ENCODE measurements around the gene IKBKE.
A peak's percentile ranks its signal among the peaks of the same experiment; 100 is the strongest.

DNA sequence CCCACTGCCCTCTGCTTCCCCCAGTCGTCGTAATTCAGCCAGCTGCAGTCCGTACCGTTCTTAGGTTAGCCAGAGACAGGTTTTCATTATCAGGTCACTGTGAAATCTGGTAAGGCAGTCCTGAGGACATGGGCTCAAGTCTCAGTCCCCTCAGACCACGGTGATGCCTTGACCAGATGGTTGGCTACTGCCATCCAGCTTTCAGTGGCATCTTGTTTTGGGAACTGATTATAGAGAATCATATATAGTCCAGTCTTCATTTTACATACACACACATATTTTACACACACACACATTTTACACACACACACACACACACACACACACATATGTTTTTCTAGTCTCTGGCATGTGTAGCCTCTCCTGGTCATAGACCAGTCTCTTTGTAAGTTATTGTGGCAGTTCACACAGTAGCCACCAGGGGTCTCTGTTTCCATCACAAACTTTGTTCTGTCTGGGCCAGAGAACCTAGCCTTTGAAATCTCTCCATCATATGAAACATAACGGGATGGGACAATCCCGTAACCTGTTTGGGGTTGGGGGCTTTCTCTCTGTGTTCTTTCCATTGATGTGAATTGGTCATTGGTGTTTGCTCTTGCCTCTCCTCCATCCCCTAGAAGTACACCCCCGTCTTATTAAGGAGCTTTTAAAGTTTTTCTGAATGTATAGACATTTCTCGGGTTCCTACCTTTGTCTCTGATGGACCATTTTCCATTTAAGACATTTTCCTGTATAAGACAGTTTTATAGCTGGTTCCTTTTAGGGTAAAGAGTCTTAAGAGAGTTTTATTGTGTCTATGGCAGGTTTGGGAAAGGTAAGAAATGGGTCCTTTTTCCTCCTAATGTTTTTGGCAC lies 8.4 kb upstream of the IKBKE start:
- TF ChIP-seq, protein P1, sequence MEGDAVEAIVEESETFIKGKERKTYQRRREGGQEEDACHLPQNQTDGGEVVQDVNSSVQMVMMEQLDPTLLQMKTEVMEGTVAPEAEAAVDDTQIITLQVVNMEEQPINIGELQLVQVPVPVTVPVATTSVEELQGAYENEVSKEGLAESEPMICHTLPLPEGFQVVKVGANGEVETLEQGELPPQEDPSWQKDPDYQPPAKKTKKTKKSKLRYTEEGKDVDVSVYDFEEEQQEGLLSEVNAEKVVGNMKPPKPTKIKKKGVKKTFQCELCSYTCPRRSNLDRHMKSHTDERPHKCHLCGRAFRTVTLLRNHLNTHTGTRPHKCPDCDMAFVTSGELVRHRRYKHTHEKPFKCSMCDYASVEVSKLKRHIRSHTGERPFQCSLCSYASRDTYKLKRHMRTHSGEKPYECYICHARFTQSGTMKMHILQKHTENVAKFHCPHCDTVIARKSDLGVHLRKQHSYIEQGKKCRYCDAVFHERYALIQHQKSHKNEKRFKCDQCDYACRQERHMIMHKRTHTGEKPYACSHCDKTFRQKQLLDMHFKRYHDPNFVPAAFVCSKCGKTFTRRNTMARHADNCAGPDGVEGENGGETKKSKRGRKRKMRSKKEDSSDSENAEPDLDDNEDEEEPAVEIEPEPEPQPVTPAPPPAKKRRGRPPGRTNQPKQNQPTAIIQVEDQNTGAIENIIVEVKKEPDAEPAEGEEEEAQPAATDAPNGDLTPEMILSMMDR (IDR thresholded peaks at IDR 0.05; ENCODE audit: extremely low read depth in 1 of 2, insufficient read depth in 1 of 2, low read depth in 1 of 2, low read length in 2 of 2) = peak; percentile 76 to 86
- TF ChIP-seq POLR2AphosphoS5 (IDR thresholded peaks at IDR 0.05; ENCODE audit: insufficient read depth, low read depth, low read length) (no peak), GATA2 (IDR thresholded peaks at IDR 0.05; ENCODE audit: insufficient read depth, insufficient read length, low read depth, low read length) (no peak)

Measured in endothelial cell of umbilical vein (primary cell).